Measurements from ENCODE around the gene IL1RAPL2.
"Not testable (repeated sequence)": the region's sequence is repeated elsewhere in the genome, so short reads cannot be mapped to it uniquely, and the experiment has no call there.

The IL1RAPL2 gene

DNA sequence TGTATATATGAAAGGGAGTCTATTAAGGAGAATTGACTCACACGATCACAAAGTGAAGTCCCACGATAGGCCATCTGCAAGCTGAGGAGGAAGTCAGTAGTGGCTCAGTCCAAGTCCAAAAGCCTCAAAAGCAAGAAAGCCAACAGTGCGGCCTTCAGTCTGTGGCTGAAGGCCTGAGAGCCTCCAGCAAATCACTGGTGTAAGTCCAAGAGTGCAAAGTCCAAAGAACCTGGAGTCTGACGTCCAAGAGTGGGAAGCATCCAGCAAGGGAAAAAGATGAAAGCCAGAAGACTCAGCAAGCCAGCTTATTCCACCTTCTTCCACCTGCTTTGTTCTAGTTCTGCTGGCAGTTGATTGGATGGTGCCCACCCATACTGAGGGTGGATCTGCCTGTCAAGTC, 104.1 kb downstream of the IL1RAPL2 start:
- no peak for DNase-seq (ENCODE audit: low spot score)

DNA sequence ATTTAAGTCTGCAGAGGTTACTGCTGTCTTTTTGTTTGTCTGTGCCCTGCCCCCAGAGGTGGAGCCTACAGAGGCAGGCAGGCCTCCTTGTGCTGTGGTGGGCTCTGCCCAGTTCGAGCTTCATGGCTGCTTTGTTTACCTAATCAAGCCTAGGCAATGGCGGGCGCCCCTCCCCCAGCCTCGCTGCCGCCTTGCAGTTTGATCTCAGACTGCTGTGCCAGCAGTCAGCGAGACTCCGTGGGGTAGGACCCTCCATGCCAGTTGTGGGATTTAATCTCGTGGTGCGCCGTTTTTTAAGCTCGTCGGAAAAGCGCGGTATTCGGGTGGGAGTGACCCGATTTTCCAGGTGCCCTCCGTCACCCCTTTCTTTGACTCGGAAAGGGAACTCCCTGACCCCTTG, 111.5 kb downstream of the IL1RAPL2 start:
- DNase-seq (ENCODE audit: low spot score), result not testable (repeated sequence)

- DNase-seq (ENCODE audit: low spot score), result no peak
Measured at GRCh38 chrX:104679175-104679574, 113.2 kb downstream of the IL1RAPL2 start.

DNA sequence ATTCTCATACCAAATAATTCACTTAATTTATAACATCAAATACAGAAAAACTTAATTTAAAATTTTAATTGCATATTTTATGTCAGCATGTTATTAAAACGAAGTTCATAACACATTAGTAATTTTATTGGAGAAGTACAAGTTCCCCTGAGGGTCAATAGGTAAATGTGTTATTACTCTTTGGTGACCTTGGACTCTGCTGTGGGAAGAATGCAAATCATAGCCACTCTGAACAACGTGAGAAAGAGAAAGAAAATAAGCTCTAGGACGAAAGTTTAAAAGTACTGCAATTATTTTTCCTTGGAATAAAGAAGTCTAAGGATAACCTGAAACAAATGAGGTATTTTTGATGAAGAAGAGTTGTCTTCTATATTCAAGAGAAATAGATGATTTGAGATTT, 115.2 kb downstream of the IL1RAPL2 start:
- DNase-seq (ENCODE audit: low spot score), result no peak

- no peak for DNase-seq (ENCODE audit: low spot score)
Measured at GRCh38 chrX:104684077-104684476, 118.1 kb downstream of the IL1RAPL2 start.

DNA sequence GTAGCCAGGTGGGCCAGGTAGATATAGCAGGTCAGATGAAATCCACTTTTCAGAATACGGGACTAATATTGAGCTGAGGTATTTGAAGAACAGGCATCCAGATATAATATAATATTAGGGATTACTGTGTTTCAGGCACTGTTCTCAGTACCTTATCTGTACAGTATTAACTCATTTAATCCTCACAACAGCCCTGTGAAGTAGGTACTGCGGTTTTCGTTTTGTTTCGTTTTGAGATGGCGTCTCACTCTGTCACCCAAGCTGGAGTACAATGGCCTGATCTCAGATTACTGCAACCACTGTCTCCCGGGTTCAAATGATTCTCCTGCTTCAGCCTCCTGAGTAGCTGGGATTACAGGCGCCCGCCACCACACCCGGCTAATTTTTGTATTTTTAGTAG, 129.6 kb downstream of the IL1RAPL2 start:
- no peak for DNase-seq (ENCODE audit: low spot score)

GRCh38 chrX:104696667-104697066, 130.7 kb downstream of the IL1RAPL2 start:
- no peak for DNase-seq (ENCODE audit: low spot score)

- no peak for DNase-seq (ENCODE audit: low spot score)
Measured at GRCh38 chrX:104697294-104697693, 131.3 kb downstream of the IL1RAPL2 start.

DNA sequence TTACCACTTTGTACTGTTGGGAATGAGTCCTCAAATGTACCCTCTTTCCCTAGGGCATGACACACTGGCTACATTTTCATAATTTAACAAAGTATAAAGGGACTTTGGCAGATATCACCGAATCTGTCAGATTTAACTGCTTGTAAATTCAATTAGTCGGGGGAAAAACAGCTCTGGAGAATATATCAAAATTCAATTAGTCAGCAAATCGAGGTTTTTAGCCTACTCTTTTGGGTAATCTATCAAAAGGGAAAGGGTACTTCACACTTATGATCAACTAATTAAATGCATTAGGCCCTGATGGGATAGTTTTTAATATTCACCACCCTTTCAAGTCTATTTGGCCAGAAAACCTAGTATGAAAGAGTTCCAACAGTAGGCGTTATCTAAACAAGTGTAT, 141.0 kb downstream of the IL1RAPL2 start:
- no peak for DNase-seq (ENCODE audit: low spot score)

- no peak for DNase-seq (ENCODE audit: low spot score)
Measured at GRCh38 chrX:104707572-104707971, 141.6 kb downstream of the IL1RAPL2 start.

GRCh38 chrX:104712515-104712914, 146.5 kb downstream of the IL1RAPL2 start:
- DNase-seq (ENCODE audit: low spot score), result no peak

DNA sequence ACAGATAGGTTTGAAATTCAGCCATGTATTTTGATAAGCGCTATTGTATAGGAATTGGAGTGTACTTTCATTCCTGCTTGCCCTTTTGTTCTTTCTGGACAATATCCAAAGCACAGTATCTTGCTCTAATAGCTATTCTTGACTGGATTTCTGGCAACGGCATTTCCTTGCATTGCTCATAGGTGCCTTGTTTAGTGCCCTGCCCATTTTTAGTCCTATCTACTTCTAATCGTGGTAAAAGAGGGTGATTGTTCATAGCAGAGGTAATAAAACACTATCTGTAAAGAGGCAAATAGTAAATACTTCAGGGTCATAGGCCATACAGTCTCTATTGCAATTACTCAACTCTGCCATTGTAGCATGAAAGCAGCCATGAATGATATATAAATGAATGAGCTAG, 155.9 kb downstream of the IL1RAPL2 start:
- no peak for DNase-seq (ENCODE audit: low spot score)

GRCh38 chrX:104728456-104728855, 162.5 kb downstream of the IL1RAPL2 start:
- DNase-seq (ENCODE audit: low spot score), result no peak

DNA sequence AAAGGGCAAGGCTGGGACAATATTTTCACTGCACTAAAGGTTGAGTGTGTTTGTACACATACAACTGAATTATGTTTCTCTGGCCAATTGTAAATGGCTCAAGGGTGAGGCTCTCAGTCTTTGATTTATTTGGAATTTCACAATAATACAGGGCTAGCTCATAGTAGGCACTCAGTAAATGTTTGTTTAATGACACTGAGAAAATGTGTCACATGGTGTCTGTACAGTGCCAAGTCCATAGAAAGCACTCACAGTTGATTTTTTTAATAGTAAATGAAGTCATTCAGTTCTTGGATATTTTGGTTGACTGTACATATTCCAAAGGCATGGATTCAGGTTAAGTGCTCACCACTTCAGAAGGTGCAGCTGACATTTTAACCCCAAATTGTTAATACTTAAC, 176.4 kb downstream of the IL1RAPL2 start:
- DNase-seq (ENCODE audit: low spot score), result no peak

- no peak for DNase-seq (ENCODE audit: low spot score)
Measured at GRCh38 chrX:104745152-104745551, 179.2 kb downstream of the IL1RAPL2 start.

GRCh38 chrX:104749951-104750610, 184.1 kb downstream of the IL1RAPL2 start:
- DNase-seq (ENCODE audit: low spot score), result no peak

GRCh38 chrX:104762641-104763040, 196.6 kb downstream of the IL1RAPL2 start:
- DNase-seq (ENCODE audit: low spot score), result no peak

DNA sequence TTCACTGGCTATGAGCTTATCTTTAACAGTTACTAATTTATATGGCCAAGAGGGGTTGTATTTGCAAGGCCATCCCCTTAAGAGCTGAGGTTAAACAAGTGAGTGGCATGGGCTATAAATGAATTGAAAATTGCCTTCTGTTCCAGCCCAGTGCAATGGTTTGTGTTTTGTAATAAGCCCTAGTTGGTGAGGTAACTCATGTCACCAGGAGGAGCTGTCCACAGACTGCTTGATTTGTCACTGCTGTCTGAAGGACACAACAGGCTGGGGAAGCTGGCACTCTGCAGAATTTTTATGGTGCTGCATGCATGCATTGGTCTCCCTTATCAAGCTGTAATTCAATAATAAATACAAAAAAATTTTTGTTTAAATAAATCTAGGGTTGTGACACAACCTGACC, 223.8 kb downstream of the IL1RAPL2 start:
- DNase-seq (ENCODE audit: low spot score), result no peak

GRCh38 chrX:104795804-104796203, 229.8 kb downstream of the IL1RAPL2 start:
- no peak for DNase-seq (ENCODE audit: low spot score)

- DNase-seq (ENCODE audit: low spot score), result no peak
Measured at GRCh38 chrX:104803219-104803618, 237.2 kb downstream of the IL1RAPL2 start.

- DNase-seq (ENCODE audit: low spot score), result no peak
Measured at GRCh38 chrX:104806346-104806745, 240.3 kb downstream of the IL1RAPL2 start.

GRCh38 chrX:104833401-104833800, 267.4 kb downstream of the IL1RAPL2 start:
- DNase-seq (ENCODE audit: low spot score), result no peak

DNA sequence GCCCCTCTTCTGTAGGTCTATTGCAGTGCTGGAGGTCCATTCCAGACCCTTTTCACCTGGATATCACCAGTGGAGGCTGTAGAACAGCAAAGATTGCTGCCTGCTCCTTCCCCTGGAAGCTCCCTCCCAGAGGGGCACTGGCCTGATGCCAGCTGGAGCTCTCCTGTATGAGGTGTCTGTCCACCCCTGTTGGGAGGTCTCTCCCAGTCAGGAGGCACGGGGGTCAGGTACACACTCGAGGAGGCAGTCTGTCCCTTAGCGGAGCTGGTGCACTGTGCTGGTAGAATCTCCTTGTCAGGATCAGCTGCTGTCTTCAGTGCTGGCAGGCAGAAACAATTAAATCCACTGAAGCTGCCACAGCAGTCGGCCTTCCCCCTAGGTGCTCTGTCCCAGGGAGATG, 276.6 kb downstream of the IL1RAPL2 start:
- no peak for DNase-seq (ENCODE audit: low spot score)

DNA sequence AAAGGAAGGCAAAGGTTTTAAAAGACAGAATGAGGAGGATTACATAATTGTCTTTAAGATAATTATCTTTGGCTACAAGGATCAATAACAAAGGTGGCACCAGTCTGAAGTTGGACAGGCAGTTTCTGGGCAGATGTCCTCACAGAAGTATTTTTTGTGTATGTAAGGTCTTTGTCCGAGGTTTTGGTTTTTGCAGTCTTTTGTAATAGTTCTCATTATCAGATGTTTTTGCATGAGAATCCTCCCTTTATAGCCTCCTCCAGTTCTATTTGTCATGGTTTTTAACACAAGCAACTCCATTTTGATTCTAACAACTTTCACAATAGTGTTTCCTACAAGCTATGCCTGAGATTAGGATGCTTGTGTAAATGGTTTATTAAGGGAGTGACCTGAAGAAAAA, 286.2 kb downstream of the IL1RAPL2 start:
- no peak for DNase-seq (ENCODE audit: low spot score)

DNA sequence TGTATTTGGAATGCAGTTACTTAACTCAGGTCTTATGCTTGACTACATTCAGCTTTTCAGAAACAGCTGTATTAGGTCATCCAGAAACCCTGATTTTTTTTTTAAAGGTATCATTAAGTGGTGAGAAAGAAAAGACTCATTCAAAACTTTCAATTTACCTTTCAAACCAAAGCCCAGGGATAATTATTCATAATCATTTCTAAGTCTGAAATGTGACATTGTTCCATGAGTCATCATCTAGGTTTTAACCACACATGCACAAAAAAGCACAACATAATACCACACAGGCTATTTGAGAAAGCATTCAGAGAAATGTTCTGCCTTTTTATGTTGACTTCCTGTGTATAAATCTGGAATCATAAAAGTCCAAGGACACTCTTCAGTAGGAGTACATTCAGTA, 288.2 kb downstream of the IL1RAPL2 start:
- DNase-seq (ENCODE audit: low spot score), result no peak
